ENCODE data around the gene IRF9. TPM values are rescaled to one million over a fixed set of nuclear protein-coding genes. Genes with fewer than 3 reads are reported as not detected.
A peak's percentile ranks its signal among the peaks of the same experiment; 100 is the strongest.

The IRF9 gene
- total and polyA plus RNA-seq, 2 of the 13 experiments (the other 11 are each of a cell fraction or from before 2014, with no cell fraction given): 14.9 to 49.7 TPM

GRCh38 chr14:24129410-24129998, 31.6 kb upstream of the IRF9 start (continued):
- TF ChIP-seq HNF1B (CRISPR knock-in tag; IDR thresholded peaks at IDR 0.05) (peak; percentile 48; the same call in 1 of the 2 replicates), MIER2 (CRISPR knock-in tag; IDR thresholded peaks at IDR 0.05) (no peak), ZNF556 (CRISPR knock-in tag; IDR thresholded peaks at IDR 0.05; ENCODE audit: borderline replicate concordance) (no peak), GABPB1 (CRISPR knock-in tag; IDR thresholded peaks at IDR 0.05) (no peak), E2F5 (CRISPR knock-in tag; conservative IDR thresholded peaks at IDR 0.05) (0 out of 2 replicates have a peak, but pooled peaks have one; percentile 29), SAFB2 (CRISPR knock-in tag; IDR thresholded peaks at IDR 0.05; ENCODE audit: borderline replicate concordance, low read depth) (no peak), ZNF441 (CRISPR knock-in tag; IDR thresholded peaks at IDR 0.05; ENCODE audit: borderline replicate concordance) (no peak), HNRNPLL (IDR thresholded peaks at IDR 0.05; ENCODE audit: low read depth, low read length, poor library complexity, severe bottlenecking) (no peak), PHB2 (IDR thresholded peaks at IDR 0.05; ENCODE audit: partially characterized antibody) (no peak), KLF16 (CRISPR knock-in tag; IDR thresholded peaks at IDR 0.05) (no peak), ZNF577 (CRISPR knock-in tag; IDR thresholded peaks at IDR 0.05; ENCODE audit: borderline replicate concordance, low read depth) (no peak), IKZF1 (IDR thresholded peaks at IDR 0.05) (no peak), ZFY (CRISPR knock-in tag; IDR thresholded peaks at IDR 0.05) (no peak), ZNF501 (CRISPR knock-in tag; IDR thresholded peaks at IDR 0.05) (peak; percentile 51), ZNF225 (CRISPR knock-in tag; IDR thresholded peaks at IDR 0.05) (no peak), ZC3H4 (CRISPR knock-in tag; IDR thresholded peaks at IDR 0.05; ENCODE audit: borderline replicate concordance) (no peak), NR2F1 (CRISPR knock-in tag; IDR thresholded peaks at IDR 0.05) (no peak), RBM39 (IDR thresholded peaks at IDR 0.05; ENCODE audit: low read depth, low read length, poor library complexity, severe bottlenecking) (no peak), ZNF670 (CRISPR knock-in tag; IDR thresholded peaks at IDR 0.05; ENCODE audit: borderline replicate concordance) (no peak), ZNF550 (CRISPR knock-in tag; IDR thresholded peaks at IDR 0.05; ENCODE audit: borderline replicate concordance) (no peak), ARID3A (IDR thresholded peaks at IDR 0.05; ENCODE audit: low read depth, low read length) (no peak), RFX5 (IDR thresholded peaks at IDR 0.05; ENCODE audit: low read depth, low read length) (no peak)

Measured in HepG2 (cell line).